ENCODE data around the gene GPR143. TPM values are rescaled to one million over a fixed set of nuclear protein-coding genes. Genes with fewer than 3 reads are reported as not detected.

Gene GPR143
- total and polyA plus RNA-seq, 2 experiments from 2014 or later = not detected

DNA sequence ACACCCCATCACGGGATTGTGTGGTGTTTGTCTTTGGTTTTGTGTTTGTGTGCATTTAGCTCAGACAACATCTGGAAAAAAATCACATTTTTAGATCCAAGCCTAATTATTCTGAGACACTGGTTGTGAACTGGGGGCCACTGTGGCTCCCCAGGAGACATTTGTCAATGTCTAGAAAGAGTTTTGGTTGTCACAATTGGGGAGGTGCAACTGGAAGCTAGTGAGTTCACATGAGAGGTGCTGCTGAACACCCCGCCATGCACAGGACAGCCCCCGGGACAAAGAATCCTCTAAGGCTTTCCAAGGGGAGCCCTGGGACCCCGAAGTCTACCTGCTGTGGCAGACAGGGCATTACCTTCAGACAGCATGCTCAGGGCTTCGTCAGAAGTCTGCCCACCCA is 26.5 kb downstream of the GPR143 start:
- Histone ChIP-seq H2AFZ (no peak overlapping the region), H3K4me3 (no peak overlapping the region), H3K27me3 (replicated peaks; ENCODE audit: insufficient read depth) (no peaks in the 10 kb centered on the region), H3K9ac (no peak overlapping the region), H3K9me3 (ENCODE audit: low read depth) (no peaks in the 10 kb centered on the region), H3K36me3 (ENCODE audit: low read depth) (no peaks in the 10 kb centered on the region), H3K27ac (no peak overlapping the region), H4K20me1 (ENCODE audit: insufficient read depth) (no peaks in the 10 kb centered on the region), H3K79me2 (ENCODE audit: insufficient read depth) (no peaks in the 10 kb centered on the region), H3K4me2 (ENCODE audit: unreplicated experiment) (no peak overlapping the region), H3K4me1 (ENCODE audit: insufficient read depth) (no peaks in the 10 kb centered on the region), H3F3A (ENCODE audit: insufficient read depth) (no peaks in the 10 kb centered on the region), H3K9me2 (ENCODE audit: insufficient read depth) (no peaks in the 10 kb centered on the region)
- no peak for DNase-seq
- TF ChIP-seq EZH2 (IDR thresholded peaks at IDR 0.05; ENCODE audit: insufficient read depth, poor library complexity, severe bottlenecking) (no peak), EZH2phosphoT487 (IDR thresholded peaks at IDR 0.05; ENCODE audit: insufficient read depth, low read depth) (no peak)
- in situ Hi-C loops (cut with MboI) = no loop called here
- WGBS, 2 experiments (ENCODE audit: low coverage in 1 of 2, low lambda C conversion rate in 2 of 2, missing lambda C conversion rate in 2 of 2) = 50 to 51% methylated on average over 1 to 5 of the region's 5 CpGs

- in situ Hi-C loops (cut with MboI) = no loop called here
- no peaks in the 10 kb centered on the region for H3K79me2 ChIP-seq (ENCODE audit: insufficient read depth)
- TF ChIP-seq EZH2 (IDR thresholded peaks at IDR 0.05; ENCODE audit: insufficient read depth, poor library complexity, severe bottlenecking) = no peak
- no peak for TF ChIP-seq EZH2phosphoT487 (IDR thresholded peaks at IDR 0.05; ENCODE audit: insufficient read depth, low read depth)
- H3K9me3 ChIP-seq (ENCODE audit: low read depth) = no peaks in the 10 kb centered on the region
- no peak for DNase-seq
- no peaks in the 10 kb centered on the region for H3K4me1 ChIP-seq (ENCODE audit: insufficient read depth)
- no peaks in the 10 kb centered on the region for H3F3A ChIP-seq (ENCODE audit: insufficient read depth)
- H3K9ac ChIP-seq = no peak overlapping the region
- no peak overlapping the region for H3K27ac ChIP-seq
- 27 to 30% methylated on average over 3 of the region's 3 CpGs for WGBS, 2 experiments (ENCODE audit: low coverage in 1 of 2, low lambda C conversion rate in 2 of 2, missing lambda C conversion rate in 2 of 2)
- H3K4me3 ChIP-seq = no peak overlapping the region
- H3K9me2 ChIP-seq (ENCODE audit: insufficient read depth) = no peaks in the 10 kb centered on the region
- no peak overlapping the region for H2AFZ ChIP-seq
- no peaks in the 10 kb centered on the region for H3K27me3 ChIP-seq (replicated peaks; ENCODE audit: insufficient read depth)
- no peaks in the 10 kb centered on the region for H3K36me3 ChIP-seq (ENCODE audit: low read depth)
- H3K4me2 ChIP-seq (ENCODE audit: unreplicated experiment) = no peak overlapping the region
- H4K20me1 ChIP-seq (ENCODE audit: insufficient read depth) = no peaks in the 10 kb centered on the region
Measured at GRCh38 chrX:9738151-9738550, 27.5 kb downstream of the GPR143 start.

DNA sequence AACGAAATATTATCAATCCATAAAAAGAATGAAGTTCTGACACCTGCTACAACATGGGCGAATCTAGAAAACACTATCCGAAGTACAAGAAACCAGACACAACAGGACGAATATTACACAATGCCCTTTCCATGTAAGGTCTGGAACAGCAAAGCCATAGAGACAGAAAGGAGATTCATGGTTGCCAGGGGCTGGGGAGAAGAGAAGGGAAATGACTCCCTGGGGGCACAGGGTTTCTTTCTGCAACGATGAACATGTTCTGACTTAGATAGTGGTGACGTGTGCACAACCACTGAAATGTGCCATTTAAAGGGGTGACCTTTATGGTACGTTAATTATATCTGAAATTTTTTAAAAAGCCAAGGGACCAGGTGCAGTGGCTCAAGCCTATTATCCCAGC is 28.3 kb downstream of the GPR143 start:
- Histone ChIP-seq H3K9ac (no peak overlapping the region), H3K9me2 (ENCODE audit: insufficient read depth) (no peaks in the 10 kb centered on the region), H3K27ac (no peak overlapping the region), H3K79me2 (ENCODE audit: insufficient read depth) (no peaks in the 10 kb centered on the region), H2AFZ (no peak overlapping the region), H3K4me3 (no peak overlapping the region), H3K4me1 (ENCODE audit: insufficient read depth) (no peaks in the 10 kb centered on the region), H3K36me3 (ENCODE audit: low read depth) (no peaks in the 10 kb centered on the region), H4K20me1 (ENCODE audit: insufficient read depth) (no peaks in the 10 kb centered on the region), H3K4me2 (ENCODE audit: unreplicated experiment) (no peak overlapping the region), H3F3A (ENCODE audit: insufficient read depth) (no peaks in the 10 kb centered on the region), H3K9me3 (ENCODE audit: low read depth) (no peaks in the 10 kb centered on the region), H3K27me3 (replicated peaks; ENCODE audit: insufficient read depth) (no peaks in the 10 kb centered on the region)
- in situ Hi-C loops (cut with MboI) = no loop called here
- no peak for DNase-seq
- TF ChIP-seq EZH2 (IDR thresholded peaks at IDR 0.05; ENCODE audit: insufficient read depth, poor library complexity, severe bottlenecking) (no peak), EZH2phosphoT487 (IDR thresholded peaks at IDR 0.05; ENCODE audit: insufficient read depth, low read depth) (no peak)
- 43 to 45% methylated on average over 7 of the region's 7 CpGs for WGBS, 2 experiments (ENCODE audit: low coverage in 1 of 2, low lambda C conversion rate in 2 of 2, missing lambda C conversion rate in 2 of 2)

DNA sequence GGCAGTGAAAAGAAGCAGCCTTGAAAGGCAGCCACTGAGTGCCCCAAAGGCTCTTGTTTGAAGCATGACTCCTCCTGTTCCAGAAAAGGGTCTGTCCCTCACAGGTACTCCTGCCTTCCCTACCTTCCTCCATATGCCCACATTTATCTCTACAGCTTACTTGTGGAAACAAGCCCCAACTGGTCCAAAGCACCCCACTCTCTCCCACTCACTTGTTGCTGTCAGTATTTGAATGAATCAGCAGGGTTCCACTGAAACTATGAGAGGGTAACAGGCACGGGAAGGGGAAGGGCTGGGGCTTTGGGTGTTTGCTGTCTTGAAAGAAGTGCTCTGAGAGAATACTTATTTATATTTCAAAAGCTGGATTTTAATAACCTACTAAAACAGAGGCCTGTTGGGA is 34.9 kb downstream of the GPR143 start:
- Histone ChIP-seq H3K4me1 (ENCODE audit: insufficient read depth) (no peaks in the 10 kb centered on the region), H3K4me2 (ENCODE audit: unreplicated experiment) (no peak overlapping the region), H3K79me2 (ENCODE audit: insufficient read depth) (no peaks in the 10 kb centered on the region), H3K36me3 (ENCODE audit: low read depth) (no peaks in the 10 kb centered on the region), H4K20me1 (ENCODE audit: insufficient read depth) (no peaks in the 10 kb centered on the region), H3F3A (ENCODE audit: insufficient read depth) (no peaks in the 10 kb centered on the region), H3K9ac (no peak overlapping the region), H3K27me3 (replicated peaks; ENCODE audit: insufficient read depth) (no peaks in the 10 kb centered on the region), H3K9me3 (ENCODE audit: low read depth) (no peaks in the 10 kb centered on the region), H3K9me2 (ENCODE audit: insufficient read depth) (no peaks in the 10 kb centered on the region), H3K27ac (no peak overlapping the region), H3K4me3 (no peak overlapping the region), H2AFZ (no peak overlapping the region)
- no peak for DNase-seq
- no peak for TF ChIP-seq EZH2phosphoT487 (IDR thresholded peaks at IDR 0.05; ENCODE audit: insufficient read depth, low read depth)
- no peak for TF ChIP-seq EZH2 (IDR thresholded peaks at IDR 0.05; ENCODE audit: insufficient read depth, poor library complexity, severe bottlenecking)
- 63 to 100% methylated on average over 1 of the region's 1 CpG for WGBS, 2 experiments (ENCODE audit: low coverage in 1 of 2, low lambda C conversion rate in 2 of 2, missing lambda C conversion rate in 2 of 2)
- in situ Hi-C loops (cut with MboI) = no loop called here

- Histone ChIP-seq H3K9me3 (ENCODE audit: low read depth) (no peaks in the 10 kb centered on the region), H4K20me1 (ENCODE audit: insufficient read depth) (no peaks in the 10 kb centered on the region), H3K9ac (no peak overlapping the region), H3K36me3 (ENCODE audit: low read depth) (no peaks in the 10 kb centered on the region), H2AFZ (no peak overlapping the region), H3F3A (ENCODE audit: insufficient read depth) (no peaks in the 10 kb centered on the region), H3K4me2 (ENCODE audit: unreplicated experiment) (no peak overlapping the region), H3K27ac (no peak overlapping the region), H3K4me1 (ENCODE audit: insufficient read depth) (no peaks in the 10 kb centered on the region), H3K27me3 (replicated peaks; ENCODE audit: insufficient read depth) (no peaks in the 10 kb centered on the region), H3K4me3 (no peak overlapping the region), H3K9me2 (ENCODE audit: insufficient read depth) (no peaks in the 10 kb centered on the region), H3K79me2 (ENCODE audit: insufficient read depth) (no peaks in the 10 kb centered on the region)
- WGBS, 2 experiments (ENCODE audit: low coverage in 1 of 2, low lambda C conversion rate in 2 of 2, missing lambda C conversion rate in 2 of 2) = 70 to 76% methylated on average over 3 of the region's 3 CpGs
- TF ChIP-seq EZH2 (IDR thresholded peaks at IDR 0.05; ENCODE audit: insufficient read depth, poor library complexity, severe bottlenecking) = no peak
- no peak for TF ChIP-seq EZH2phosphoT487 (IDR thresholded peaks at IDR 0.05; ENCODE audit: insufficient read depth, low read depth)
- in situ Hi-C loops (cut with MboI) = no loop called here
- DNase-seq = no peak
Measured at GRCh38 chrX:9730078-9730477, 35.6 kb downstream of the GPR143 start.

Measured in GM23248 (cell line).